ENCODE results near the gene HSP90AB1. TPM values are rescaled to one million over a fixed set of nuclear protein-coding genes. Genes with fewer than 3 reads are reported as not detected.

HSP90AB1 gene
- total and polyA plus RNA-seq, 2 of the 8 experiments (the other 6 are each of a cell fraction or from before 2014, with no cell fraction given): 1,564 to 2,297 TPM

GRCh38 chr6:44298864-44299263 lies 52.0 kb downstream of the HSP90AB1 start:
- no peak overlapping the region for H3K4me3 ChIP-seq (ENCODE audit: extremely low read depth in 1 of 4, insufficient read depth in 2 of 4, low read depth in 3 of 4, low read length in 4 of 4)
- H2BK120ac ChIP-seq (replicated peaks; ENCODE audit: low read depth, low read length): no peak overlapping the region
- peaks cover 14% of the 10 kb centered on the region for H3K23me2 ChIP-seq (ENCODE audit: low read depth, low read length)
- H3K14ac ChIP-seq (ENCODE audit: insufficient read length): no peak overlapping the region
- H3K36me3 ChIP-seq (ENCODE audit: control insufficient read depth in 2 of 4, insufficient read depth in 4 of 4, low read length in 3 of 4): peaks cover 13 to 33% (median 20%) of the 10 kb centered on the region in 4 experiments; a peak in 7 of 8 replicates
- H3K56ac ChIP-seq (replicated peaks; ENCODE audit: insufficient read length, low read depth, low read length): no peak overlapping the region
- FAIRE-seq (peak; percentile 32), DNase-seq (ENCODE audit: low read depth in 1 of 2, low spot score in 2 of 2) (no peak)
- no peak overlapping the region for H2AFZ ChIP-seq (ENCODE audit: low read length)
- H4K8ac ChIP-seq (ENCODE audit: extremely low read depth, insufficient read depth, low read length): no peak overlapping the region
- H3K4me2 ChIP-seq (ENCODE audit: insufficient read depth in 1 of 2, low read depth in 2 of 2, low read length in 2 of 2): no peak overlapping the region
- H4K20me1 ChIP-seq (replicated peaks in 1 of 2; ENCODE audit: control insufficient read depth in 1 of 2, insufficient read depth in 2 of 2, low read length in 2 of 2): peaks cover 0 to 2% of the 10 kb centered on the region in 2 experiments
- H3K4me1 ChIP-seq (replicated peaks in 1 of 4; ENCODE audit: control insufficient read depth in 3 of 4, insufficient read depth in 4 of 4, low read length in 3 of 4): peaks cover 0 to 5% (median 4%) of the 10 kb centered on the region in 4 experiments; a peak in 4 of 7 replicates
- no peak overlapping the region for H4K5ac ChIP-seq (ENCODE audit: insufficient read length, low read depth, low read length)
- no peak for TF ChIP-seq FOSL1 (IDR thresholded peaks at IDR 0.05; ENCODE audit: insufficient read depth, low read depth, low read length)
- TF ChIP-seq POLR2AphosphoS5 (IDR thresholded peaks at IDR 0.05; ENCODE audit: low read depth, low read length): peak; percentile 13; the same call in 1 of the 2 replicates
- no peak for TF ChIP-seq HDAC2 (IDR thresholded peaks at IDR 0.05; ENCODE audit: borderline replicate concordance in 1 of 2, low read depth in 2 of 2, low read length in 2 of 2)
- TF ChIP-seq CHD1 (IDR thresholded peaks at IDR 0.05; ENCODE audit: low read depth, low read length): no peak
- no peak overlapping the region for H2BK20ac ChIP-seq (ENCODE audit: low read length)
- no peak overlapping the region for H3K4ac ChIP-seq (replicated peaks; ENCODE audit: insufficient read length, low read depth, low read length)
- H3K27ac ChIP-seq (ENCODE audit: low read depth, low read length): no peak overlapping the region
- H2BK15ac ChIP-seq (ENCODE audit: low read length): no peak overlapping the region
- H3K27me3 ChIP-seq (replicated peaks in 1 of 4; ENCODE audit: control insufficient read depth in 3 of 4, extremely low read depth in 1 of 4, insufficient read depth in 3 of 4, low read length in 3 of 4): peaks cover 0 to 19% (median 14%) of the 10 kb centered on the region in 4 experiments; a peak in 6 of 7 replicates
- POLR2A ChIA-PET (ENCODE audit: partially characterized antibody): interaction anchor here (1.3 to 10.4 kb wide), 14 partner anchors 8 to 71 kb away, joined by 3 to 102 read pairs (median 14); partner anchors contain the start of genes AARS2, HSP90AB1, SLC35B2 and TMEM151B
- CTCF ChIA-PET (ENCODE audit: partially characterized antibody): interaction anchor here (0.8 to 9.3 kb wide), 11 partner anchors 10 to 164 kb away, joined by 3 to 108 read pairs (median 7); partner anchors contain the start of genes AARS2 and TMEM151B
- no peaks in the 10 kb centered on the region for H3K79me1 ChIP-seq (ENCODE audit: low read depth, low read length)
- H3K18ac ChIP-seq (ENCODE audit: extremely low read depth, low read length): no peak overlapping the region
- no peak overlapping the region for H3K23ac ChIP-seq (ENCODE audit: insufficient read length)
- WGBS, 2 experiments (ENCODE audit: extremely low coverage in 1 of 2, insufficient coverage in 1 of 2, insufficient read length in 1 of 2, insufficient replicate concordance in 2 of 2, low coverage in 1 of 2, low lambda C conversion rate in 2 of 2, missing lambda C conversion rate in 1 of 2): 82% methylated on average over 3 of the region's 3 CpGs; no CpG with 5 or more reads in 1 of the 2 experiments
- H3K79me2 ChIP-seq (ENCODE audit: control insufficient read depth in 1 of 2, insufficient read depth in 2 of 2, low read length in 2 of 2): no peaks in the 10 kb centered on the region
- no peak overlapping the region for H3K9ac ChIP-seq (replicated peaks in 1 of 4; ENCODE audit: extremely low read depth in 1 of 4, low read depth in 3 of 4, low read length in 3 of 4)
- no peak overlapping the region for H2BK5ac ChIP-seq (ENCODE audit: low read depth, low read length)
- no peaks in the 10 kb centered on the region for H3K9me3 ChIP-seq (ENCODE audit: insufficient read depth in 2 of 2, low read depth in 1 of 2, low read length in 1 of 2)
- H2AK5ac ChIP-seq (ENCODE audit: low read depth, low read length): no peak overlapping the region
- H2BK12ac ChIP-seq (ENCODE audit: low read depth, low read length): no peak overlapping the region
- no peak overlapping the region for H4K91ac ChIP-seq (replicated peaks; ENCODE audit: insufficient read length, low read length)
